Mesodermal cell (in vitro differentiated cells): ENCODE data around the gene LGALS12.

Source experiments
- H3K27ac ChIP-seq: 2 replicates; pipeline ENCODE4 v1.7.0; 2013; ENCODE audit warnings: mild to moderate bottlenecking, low read depth, low read length, moderate library complexity; ENCODE audit not compliant: severe bottlenecking
- H3K36me3 ChIP-seq: 2 replicates; pipeline ENCODE4 v1.7.1; 2013; ENCODE audit warnings: mild to moderate bottlenecking, low read length, moderate library complexity; ENCODE audit not compliant: control insufficient read depth, insufficient read depth
- H3K4me1 ChIP-seq: one replicate; pipeline ENCODE4 v1.7.1; 2013; ENCODE audit warnings: mild to moderate bottlenecking, low read length; ENCODE audit not compliant: insufficient read depth, control insufficient read depth, poor library complexity, severe bottlenecking
- H3K4me3 ChIP-seq: 2 replicates; pipeline ENCODE4 v1.7.0; 2013; ENCODE audit warnings: low read length, control low read depth, mild to moderate bottlenecking; ENCODE audit not compliant: insufficient read depth, poor library complexity, severe bottlenecking; ENCODE audit errors: extremely low read depth
- H3K9me3 ChIP-seq: 2 replicates; pipeline ENCODE4 v1.7.1; 2013; ENCODE audit warnings: mild to moderate bottlenecking, low read length, moderate library complexity; ENCODE audit not compliant: control insufficient read depth
- WGBS, 2 experiments: methylation state at CpG; one replicate each; pipeline ENCODE4 v1.1.5; 2013; ENCODE audit warnings: missing lambda C conversion rate in 2 of 2; ENCODE audit not compliant: insufficient coverage in 2 of 2; 5-methylcytosine and 5-hydroxymethylcytosine counted together

LGALS12 gene

DNA sequence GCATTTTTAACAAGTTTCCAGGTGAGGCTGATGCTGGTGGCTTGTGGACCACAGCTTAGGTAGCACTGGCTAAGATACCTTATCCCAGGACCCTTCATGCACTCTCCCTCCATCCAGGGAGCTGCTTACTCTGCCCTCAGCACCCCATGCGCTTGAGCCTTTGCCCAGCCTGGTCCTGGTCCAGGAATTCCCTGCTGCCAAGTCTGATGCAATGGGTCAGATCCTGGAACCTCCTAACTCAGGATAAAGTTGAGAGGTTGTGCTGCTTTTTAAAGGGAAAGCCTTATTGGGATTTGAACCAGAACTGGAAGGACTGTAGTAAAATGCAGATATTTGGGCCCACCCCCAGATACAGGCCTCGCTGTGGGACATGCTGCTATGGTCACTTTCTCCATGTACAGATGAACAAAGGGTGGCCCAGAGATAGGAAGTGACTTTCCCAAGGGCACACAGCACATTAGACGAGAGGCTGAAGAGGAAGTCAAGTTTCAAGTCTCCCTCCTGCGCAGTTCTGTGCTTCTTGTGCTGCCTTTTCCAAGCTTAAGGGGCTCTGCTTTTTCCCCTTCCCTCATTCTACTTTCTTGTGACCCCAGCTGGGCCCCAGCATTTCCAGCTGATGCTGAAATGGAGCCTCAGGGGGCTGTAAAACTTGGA, 824 bp upstream of the LGALS12 start:
- Histone ChIP-seq H3K36me3 (no peaks in the 10 kb centered on the region), H3K4me3 (no peak overlapping the region), H3K4me1 (peaks cover 8% of the 10 kb centered on the region), H3K27ac (no peak overlapping the region), H3K9me3 (peaks cover 4% of the 10 kb centered on the region)
- 94% methylated on average over 4 of the region's 4 CpGs for WGBS, 2 experiments

DNA sequence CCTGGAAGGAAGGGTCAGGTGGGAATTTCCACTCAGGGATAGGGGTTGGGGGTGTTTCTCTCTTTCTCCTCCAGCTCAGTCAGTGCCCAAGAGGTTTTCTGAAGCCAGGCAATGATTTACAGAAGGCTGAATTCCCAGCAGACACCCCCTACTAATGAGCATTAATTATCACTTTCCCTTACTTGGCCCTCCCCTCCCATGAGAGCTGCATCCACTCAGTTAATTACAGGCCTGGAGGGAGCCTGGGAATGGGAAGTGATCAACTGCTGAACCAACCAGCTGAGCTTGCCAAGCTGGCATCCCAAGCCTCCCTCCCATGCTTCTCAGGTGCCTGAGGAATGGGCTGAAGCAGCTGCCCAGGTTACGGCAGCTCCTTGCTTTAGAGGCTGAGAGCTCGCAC, 992 bp downstream of the LGALS12 start:
- WGBS, 2 experiments, result no CpG with 5 or more reads among the region's 2 CpGs
- Histone ChIP-seq H3K9me3 (no peaks in the 10 kb centered on the region), H3K27ac (no peak overlapping the region), H3K4me3 (no peak overlapping the region), H3K36me3 (no peaks in the 10 kb centered on the region), H3K4me1 (peaks cover 19% of the 10 kb centered on the region)

DNA sequence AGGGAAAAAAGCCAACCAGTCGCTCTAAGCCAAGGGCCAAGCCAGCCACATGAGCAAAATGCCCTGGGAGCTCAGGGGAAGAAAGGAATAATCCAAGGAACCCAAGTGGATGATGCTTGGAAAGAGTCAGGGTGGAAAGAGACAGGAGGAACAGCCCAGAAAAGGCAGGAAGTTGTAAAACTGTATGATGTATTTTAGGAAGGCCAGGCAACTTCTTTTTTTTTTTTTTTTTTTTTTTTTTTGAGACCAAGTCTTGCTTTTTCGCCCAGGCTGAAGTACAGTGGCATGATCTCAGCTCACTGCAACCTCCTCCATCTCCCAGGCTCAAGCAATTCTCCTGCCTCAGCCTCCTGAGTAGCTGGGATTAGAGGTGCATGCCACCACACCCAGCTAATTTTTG, 1.6 kb downstream of the LGALS12 start:
- Histone ChIP-seq H3K36me3 (no peaks in the 10 kb centered on the region), H3K4me3 (no peak overlapping the region)

DNA sequence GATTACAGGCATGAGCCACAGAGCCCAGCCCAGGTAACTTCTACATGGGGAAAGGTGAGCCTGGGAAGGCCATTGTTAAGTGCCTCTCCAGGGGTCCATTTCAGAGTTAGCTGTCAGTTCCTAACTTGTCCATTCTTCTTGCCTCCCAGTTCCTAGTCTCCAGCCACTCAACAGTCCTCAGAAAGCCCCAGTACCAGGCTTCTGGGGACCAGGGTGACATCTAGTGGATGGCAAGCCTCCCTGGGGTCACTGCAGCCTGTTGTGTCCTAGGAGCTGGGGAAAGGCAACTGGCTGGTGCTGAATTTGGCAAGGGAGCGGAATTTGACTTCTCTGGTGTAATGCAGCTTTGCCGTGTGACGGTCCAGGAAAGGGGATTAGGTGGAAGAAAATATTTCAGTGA, 2.1 kb downstream of the LGALS12 start:
- 86 to 100% methylated on average over 3 of the region's 3 CpGs for WGBS, 2 experiments

More for the DNA sequence above, 1.6 kb downstream of the LGALS12 start:
- WGBS, 2 experiments, result 95 to 100% methylated on average over 1 to 2 of the region's 2 CpGs
- Histone ChIP-seq H3K4me1 (peaks cover 19% of the 10 kb centered on the region), H3K9me3 (no peaks in the 10 kb centered on the region), H3K27ac (no peak overlapping the region)

DNA sequence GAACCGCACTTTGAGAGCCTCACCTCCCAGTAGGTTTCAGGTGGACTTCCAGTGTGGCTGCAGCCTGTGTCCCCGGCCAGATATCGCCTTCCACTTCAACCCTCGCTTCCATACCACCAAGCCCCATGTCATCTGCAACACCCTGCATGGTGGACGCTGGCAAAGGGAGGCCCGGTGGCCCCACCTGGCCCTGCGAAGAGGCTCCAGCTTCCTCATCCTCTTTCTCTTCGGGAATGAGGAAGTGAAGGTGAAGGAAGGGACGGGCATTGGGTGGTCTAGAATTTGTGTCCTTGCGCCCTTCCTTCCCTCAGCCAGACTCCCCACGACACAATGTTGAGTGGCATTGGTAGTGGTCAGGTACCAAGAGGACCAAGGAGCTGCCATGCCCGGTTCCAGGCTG, 2.9 kb downstream of the LGALS12 start:
- H3K4me1 ChIP-seq, result peaks cover 19% of the 10 kb centered on the region
- 93 to 95% methylated on average over 6 of the region's 12 CpGs for WGBS, 2 experiments
- H3K4me3 ChIP-seq, result no peak overlapping the region

More for the DNA sequence above, 2.1 kb downstream of the LGALS12 start:
- Histone ChIP-seq H3K9me3 (no peaks in the 10 kb centered on the region), H3K27ac (no peak overlapping the region), H3K4me1 (peaks cover 19% of the 10 kb centered on the region), H3K36me3 (no peaks in the 10 kb centered on the region), H3K4me3 (no peak overlapping the region)

DNA sequence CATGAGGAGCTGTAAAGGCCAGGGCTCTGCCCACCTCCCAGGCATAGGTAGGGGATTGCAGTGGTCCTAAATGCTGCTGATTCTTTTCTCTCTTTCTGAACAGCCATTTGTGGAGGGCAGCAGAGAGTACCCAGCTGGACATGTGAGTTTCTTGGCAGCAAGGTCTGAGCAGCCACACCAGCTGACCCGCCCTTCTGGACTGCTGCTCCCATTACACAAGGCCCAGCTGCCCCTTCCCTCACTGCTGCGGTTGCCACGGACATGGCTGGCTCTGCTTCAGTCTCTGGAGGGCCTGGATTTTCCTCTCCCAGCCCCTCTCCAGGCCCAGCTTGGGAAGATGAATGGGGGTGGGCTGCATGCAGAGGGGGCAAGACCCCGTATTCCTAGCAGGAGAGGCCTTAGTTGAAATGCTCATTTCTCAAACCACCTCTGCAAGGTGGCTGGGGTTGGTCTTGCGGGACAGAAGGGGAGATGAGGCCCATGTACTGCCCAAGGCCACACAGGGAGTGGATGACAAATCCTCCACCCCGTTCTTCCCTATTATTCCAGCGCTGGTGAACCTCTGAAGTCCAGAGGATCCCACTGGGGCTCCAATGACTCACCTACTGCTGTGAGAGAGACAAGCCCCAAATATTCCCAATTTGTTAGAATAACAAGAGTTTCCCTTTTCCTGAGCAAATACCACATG, 4.6 kb downstream of the LGALS12 start:
- Histone ChIP-seq H3K36me3 (no peaks in the 10 kb centered on the region), H3K4me1 (peaks cover 19% of the 10 kb centered on the region), H3K9me3 (no peaks in the 10 kb centered on the region), H3K4me3 (no peak overlapping the region), H3K27ac (no peak overlapping the region)
- 59 to 71% methylated on average over 4 to 5 of the region's 7 CpGs for WGBS, 2 experiments

More for the DNA sequence above, 2.9 kb downstream of the LGALS12 start:
- Histone ChIP-seq H3K9me3 (no peaks in the 10 kb centered on the region), H3K27ac (no peak overlapping the region), H3K36me3 (no peaks in the 10 kb centered on the region)

DNA sequence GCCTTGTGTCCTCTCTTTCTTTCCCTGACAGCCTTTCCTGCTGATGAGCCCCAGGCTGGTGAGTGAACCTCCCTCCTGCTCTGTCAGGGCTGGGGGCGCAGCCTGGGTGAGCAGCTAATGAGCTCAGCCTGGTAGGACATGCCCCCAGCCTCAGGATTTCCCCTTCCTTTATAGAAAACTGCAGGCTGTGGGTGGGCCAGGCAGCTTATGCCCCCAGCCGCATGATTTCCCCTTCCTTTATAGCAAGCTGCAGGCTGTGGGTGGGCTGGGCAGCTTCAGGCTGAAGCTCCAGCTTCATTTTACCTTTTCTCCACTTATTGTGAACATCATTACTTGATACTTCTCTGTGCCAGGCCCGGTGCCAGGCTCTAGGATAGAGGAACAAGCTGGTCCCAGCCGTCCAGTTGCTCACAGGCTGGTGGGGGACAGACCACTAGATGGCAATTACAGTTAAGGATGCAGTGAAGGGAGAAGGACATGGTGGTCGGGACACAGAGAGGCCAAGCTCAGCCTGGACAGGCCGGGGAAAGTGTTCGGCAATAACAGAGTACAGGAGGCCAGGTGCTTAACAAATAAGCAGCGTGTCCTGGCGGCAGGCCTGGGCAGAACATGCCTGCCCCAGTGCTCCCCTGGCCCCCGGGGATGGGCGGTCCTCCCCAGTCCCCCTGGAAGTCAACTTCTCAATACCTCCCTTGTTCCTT, 5.3 kb downstream of the LGALS12 start:
- H3K27ac ChIP-seq, result no peak overlapping the region
- H3K36me3 ChIP-seq, result no peaks in the 10 kb centered on the region
- WGBS, 2 experiments, result 83 to 86% methylated on average over 9 to 10 of the region's 11 CpGs

DNA sequence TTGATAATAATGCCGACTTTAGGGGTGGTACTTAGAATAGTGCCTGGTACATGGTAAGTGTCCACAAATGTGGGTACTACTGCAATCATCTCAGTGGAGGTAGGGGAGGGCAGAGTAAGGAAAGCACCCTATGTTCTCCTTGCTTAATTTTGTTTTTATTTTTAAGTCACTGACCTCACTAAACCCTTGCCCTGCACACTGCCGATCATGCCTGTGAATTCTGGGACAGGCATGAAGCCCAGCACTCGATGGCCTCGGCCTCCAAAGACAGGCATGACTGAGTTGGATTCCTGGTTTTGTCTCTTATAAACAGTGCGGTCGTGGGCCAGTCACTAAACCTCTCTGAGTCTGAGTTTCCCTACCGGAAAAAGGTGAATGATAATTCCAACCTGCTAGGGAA, 6.9 kb downstream of the LGALS12 start:
- Histone ChIP-seq H3K27ac (no peak overlapping the region), H3K4me3 (no peak overlapping the region), H3K9me3 (no peaks in the 10 kb centered on the region), H3K36me3 (no peaks in the 10 kb centered on the region), H3K4me1 (peaks cover 11% of the 10 kb centered on the region)
- WGBS, 2 experiments, result 94% methylated on average over 6 to 7 of the region's 7 CpGs

More for the DNA sequence above, 5.3 kb downstream of the LGALS12 start:
- H3K9me3 ChIP-seq, result no peaks in the 10 kb centered on the region
- H3K4me1 ChIP-seq, result peaks cover 15% of the 10 kb centered on the region
- no peak overlapping the region for H3K4me3 ChIP-seq

DNA sequence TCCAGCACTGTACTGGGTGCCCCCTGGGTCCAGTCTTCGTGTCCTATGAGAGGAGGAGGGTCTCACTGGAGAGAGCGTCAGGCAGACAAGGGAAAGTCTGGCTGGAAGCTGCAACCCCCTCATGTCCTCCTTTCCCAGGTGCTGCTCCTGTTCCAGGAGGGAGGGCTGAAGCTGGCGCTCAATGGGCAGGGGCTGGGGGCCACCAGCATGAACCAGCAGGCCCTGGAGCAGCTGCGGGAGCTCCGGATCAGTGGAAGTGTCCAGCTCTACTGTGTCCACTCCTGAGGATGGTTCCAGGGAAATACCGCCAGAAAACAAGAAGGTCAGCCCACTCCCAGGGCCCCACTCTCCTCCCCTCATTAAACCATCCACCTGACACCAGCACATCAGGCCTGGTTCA, 10.2 kb downstream of the LGALS12 start:
- peaks cover 6% of the 10 kb centered on the region for H3K4me1 ChIP-seq
- H3K27ac ChIP-seq, result no peak overlapping the region
- no peak overlapping the region for H3K4me3 ChIP-seq
- WGBS, 2 experiments, result 84 to 91% methylated on average over 5 to 6 of the region's 6 CpGs
- H3K36me3 ChIP-seq, result no peaks in the 10 kb centered on the region
- no peaks in the 10 kb centered on the region for H3K9me3 ChIP-seq

DNA sequence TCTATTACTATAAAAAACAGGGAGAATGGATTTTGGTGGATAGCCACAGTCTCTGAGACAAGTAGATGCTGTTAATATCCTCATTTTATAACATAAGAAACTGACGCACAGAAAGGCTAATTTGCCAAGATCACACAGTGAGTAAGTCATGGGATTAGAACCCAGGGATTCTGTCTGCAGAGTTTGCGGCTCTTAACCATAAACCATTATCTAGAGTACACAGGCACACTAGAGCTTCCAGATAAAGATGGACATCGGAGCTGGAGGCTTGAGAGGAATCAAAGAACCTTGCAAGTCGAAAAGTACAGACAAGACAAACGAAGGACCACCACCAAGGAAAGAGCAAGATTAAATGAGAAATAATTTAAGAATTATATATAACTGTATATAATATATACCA, 11.3 kb downstream of the LGALS12 start:
- Histone ChIP-seq H3K27ac (no peak overlapping the region), H3K4me3 (no peak overlapping the region), H3K36me3 (no peaks in the 10 kb centered on the region), H3K9me3 (no peaks in the 10 kb centered on the region), H3K4me1 (peaks cover 3% of the 10 kb centered on the region)
- no CpG with 5 or more reads among the region's 5 CpGs for WGBS, 2 experiments
